Caco-2 (cell line): Measurements from ENCODE around the gene UTP11. TPM values are rescaled to one million over a fixed set of nuclear protein-coding genes. Genes with fewer than 3 reads are reported as not detected.

Source experiments
- BruUV-seq: library from RNA; stranded (reverse); fragments of 400-500 nt; replicated peaks from 2 replicates; lab custom pipeline; 2021; lab: Mats Ljungman, UMichigan
- CTCF ChIA-PET: fragments of 300-600 bp; sonication (Branson Sonifier 250); formaldehyde crosslinking; loops from one replicate; lab custom pipeline; 2022; ENCODE audit warnings: antibody characterized with exemption; lab: Charles Lee
- POLR2A ChIA-PET: fragments of 300-600 bp; sonication (Branson Sonifier 250); formaldehyde crosslinking; loops from one replicate; lab custom pipeline; 2022; ENCODE audit warnings: antibody characterized with exemption; lab: Charles Lee
- DNase-seq, 2 experiments: peaks; one replicate each; pipeline versions ENCODE4 v3.0.0 to v3.0.0-alpha.2; 2020 to 2022
- H3K27me3 ChIP-seq: replicated peaks from 2 replicates; pipeline ENCODE4 v1.6.0; 2011; ENCODE audit warnings: low read length; ENCODE audit not compliant: control insufficient read depth, insufficient read depth
- H3K36me3 ChIP-seq: 2 replicates; pipeline ENCODE4 v1.5.1; 2011; ENCODE audit warnings: low read length; ENCODE audit not compliant: control insufficient read depth, insufficient read depth
- H3K4me1 ChIP-seq: fragments of 250-450 bp; sonication (Bioruptor Pico); 2 replicates; pipeline ENCODE4 v1.5.1; 2020; ENCODE audit warnings: mild to moderate bottlenecking
- H3K4me3 ChIP-seq: 2 replicates; pipeline ENCODE4 v1.5.1; 2011; ENCODE audit warnings: low read depth, mild to moderate bottlenecking, control low read depth, low read length
- H3K9me3 ChIP-seq: fragments of 250-450 bp; sonication (Bioruptor Pico); 2 replicates; pipeline ENCODE4 v1.5.1; 2020; ENCODE audit warnings: mild to moderate bottlenecking, moderate library complexity
- H3K27ac Mint-ChIP-seq: one replicate; pipeline ENCODE4 v1.8.0; 2022; ENCODE audit warnings: mixed read lengths; ENCODE audit not compliant: unreplicated experiment
- H3K27me3 Mint-ChIP-seq: one replicate; pipeline ENCODE4 v1.8.0; 2022; ENCODE audit warnings: mixed read lengths; ENCODE audit not compliant: insufficient read depth, unreplicated experiment
- H3K36me3 Mint-ChIP-seq: one replicate; pipeline ENCODE4 v1.8.0; 2022; ENCODE audit warnings: mild to moderate bottlenecking, mixed read lengths; ENCODE audit not compliant: insufficient read depth, unreplicated experiment
- H3K4me1 Mint-ChIP-seq: one replicate; pipeline ENCODE4 v1.8.0; 2022; ENCODE audit warnings: low read depth, mixed read lengths; ENCODE audit not compliant: unreplicated experiment
- H3K4me3 Mint-ChIP-seq: one replicate; pipeline ENCODE4 v1.8.0; 2022; ENCODE audit warnings: mild to moderate bottlenecking, moderate library complexity, mixed read lengths; ENCODE audit not compliant: unreplicated experiment
- H3K9me3 Mint-ChIP-seq: one replicate; pipeline ENCODE4 v1.8.0; 2022; ENCODE audit warnings: mixed read lengths; ENCODE audit not compliant: unreplicated experiment
- CTCF ChIP-seq, 2 experiments: fragments of 200-600 bp in 1 of 2; IDR thresholded peaks; 1 replicate in 1 of 2; 2 replicates in 1 of 2; pipeline versions ENCODE4 v1.5.1 to v1.8.0; 2011 to 2022; ENCODE audit warnings: antibody characterized with exemption in 1 of 2, control low read depth in 1 of 2, inconsistent platforms in 1 of 2, low read depth in 1 of 2, low read length in 1 of 2, mild to moderate bottlenecking in 1 of 2, moderate library complexity in 1 of 2; ENCODE audit not compliant: insufficient read depth in 1 of 2, severe bottlenecking in 1 of 2, unreplicated experiment in 1 of 2
- intact Hi-C: fragments of 100-400 bp; cut with micrococcal nuclease; formaldehyde crosslinking; loops from one replicate; pipeline ENCODE4 v1.10.0; 2022; ENCODE audit not compliant: unreplicated experiment
- total RNA-seq: library from RNA; stranded (reverse); gene quantifications from 2 replicates; pipeline ENCODE4 v1.2.3, GENCODE V29; 2022

The UTP11 gene
- total RNA-seq, 1 experiment from 2014 or later: 29.1 TPM

DNA sequence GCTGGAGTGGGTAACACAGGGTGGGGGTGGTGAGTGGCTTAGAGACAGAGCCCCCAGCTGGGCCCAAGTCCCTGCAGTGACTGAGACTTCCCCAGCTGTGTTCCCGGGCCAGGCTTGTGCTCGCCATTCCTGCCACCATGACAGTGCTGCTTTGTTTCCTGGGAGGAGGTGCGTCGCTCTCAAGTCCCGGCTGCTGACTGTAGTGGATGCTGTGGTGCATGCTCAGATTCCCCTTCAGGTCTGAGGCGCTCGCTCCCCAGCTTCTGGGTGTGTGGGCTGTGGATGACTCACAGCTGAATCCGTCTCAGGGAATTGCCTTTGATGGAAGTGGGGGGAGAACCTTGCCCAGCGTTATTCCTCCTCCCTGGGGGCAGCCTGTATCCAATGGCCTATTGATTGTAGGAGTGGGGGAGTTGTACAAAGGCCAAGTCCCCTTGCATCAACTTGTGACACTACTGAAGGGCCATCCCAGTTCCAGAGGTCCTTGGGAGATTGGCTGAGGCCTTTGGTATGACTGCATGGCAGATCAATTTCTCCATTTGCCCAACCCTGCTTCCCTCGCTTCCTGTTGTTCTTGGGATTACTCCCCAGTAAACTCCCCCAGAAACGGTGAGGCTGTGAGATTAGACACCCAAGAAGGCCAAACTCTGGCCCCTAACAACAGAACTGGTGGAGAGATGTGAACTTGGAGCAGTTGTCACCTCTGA is 51.8 kb downstream of the UTP11 start:
- Mint-ChIP-seq H3K27ac (no peak overlapping the region), H3K36me3 (no peaks in the 10 kb centered on the region), H3K9me3 (no peaks in the 10 kb centered on the region), H3K4me1 (no peaks in the 10 kb centered on the region), H3K4me3 (no peak overlapping the region), H3K27me3 (peaks cover 9% of the 10 kb centered on the region)
- no peaks in the 10 kb centered on the region for H3K36me3 ChIP-seq
- BruUV-seq: no TSS peak
- ChIA-PET POLR2A (no interaction called here), CTCF (no interaction called here)
- H3K9me3 ChIP-seq: no peaks in the 10 kb centered on the region
- DNase-seq: no peak
- no peaks in the 10 kb centered on the region for H3K27me3 ChIP-seq
- no peaks in the 10 kb centered on the region for H3K4me1 ChIP-seq
- intact Hi-C loops: no loop called here
- no peak overlapping the region for H3K4me3 ChIP-seq
- no peak for TF ChIP-seq CTCF (IDR thresholded peaks at IDR 0.05; ENCODE audit: insufficient read depth in 1 of 2, low read depth in 1 of 2, low read length in 1 of 2, severe bottlenecking in 1 of 2, unreplicated experiment in 1 of 2)

GRCh38 chr1:38068220-38068979 is 55.9 kb downstream of the UTP11 start:
- H3K36me3 Mint-ChIP-seq: no peaks in the 10 kb centered on the region
- no peaks in the 10 kb centered on the region for H3K4me1 ChIP-seq
- no peaks in the 10 kb centered on the region for H3K36me3 ChIP-seq
- no peak overlapping the region for H3K27ac Mint-ChIP-seq
- no peaks in the 10 kb centered on the region for H3K27me3 ChIP-seq
- H3K4me1 Mint-ChIP-seq: peaks cover 3% of the 10 kb centered on the region
- no peak for DNase-seq
- intact Hi-C loops: no loop called here
- TF ChIP-seq CTCF (IDR thresholded peaks at IDR 0.05; ENCODE audit: insufficient read depth in 1 of 2, low read depth in 1 of 2, low read length in 1 of 2, severe bottlenecking in 1 of 2, unreplicated experiment in 1 of 2): no peak
- no TSS peak for BruUV-seq
- no peak overlapping the region for H3K4me3 ChIP-seq
- POLR2A ChIA-PET: no interaction called here
- H3K9me3 Mint-ChIP-seq: no peaks in the 10 kb centered on the region
- no peaks in the 10 kb centered on the region for H3K9me3 ChIP-seq
- CTCF ChIA-PET: interaction anchor here (0.6 kb wide), 1 partner anchor 488 kb away, joined by 3 read pairs; no protein-coding TSS in a partner anchor
- peaks cover 23% of the 10 kb centered on the region for H3K27me3 Mint-ChIP-seq
- no peak overlapping the region for H3K4me3 Mint-ChIP-seq

GRCh38 chr1:38068980-38069340 is 56.4 kb downstream of the UTP11 start:
- Histone ChIP-seq H3K4me3 (no peak overlapping the region), H3K36me3 (no peaks in the 10 kb centered on the region), H3K9me3 (no peaks in the 10 kb centered on the region), H3K27me3 (no peaks in the 10 kb centered on the region), H3K4me1 (no peaks in the 10 kb centered on the region)
- Mint-ChIP-seq H3K4me1 (peaks cover 8% of the 10 kb centered on the region), H3K27ac (no peak overlapping the region), H3K9me3 (no peaks in the 10 kb centered on the region), H3K4me3 (no peak overlapping the region), H3K36me3 (no peaks in the 10 kb centered on the region), H3K27me3 (peaks cover 27% of the 10 kb centered on the region)
- no peak for DNase-seq
- no peak for TF ChIP-seq CTCF (IDR thresholded peaks at IDR 0.05; ENCODE audit: insufficient read depth in 1 of 2, low read depth in 1 of 2, low read length in 1 of 2, severe bottlenecking in 1 of 2, unreplicated experiment in 1 of 2)
- CTCF ChIA-PET: interaction anchor here (0.6 kb wide), 1 partner anchor 487 kb away, joined by 3 read pairs; no protein-coding TSS in a partner anchor
- POLR2A ChIA-PET: no interaction called here
- intact Hi-C loops: no loop called here
- BruUV-seq: no TSS peak
